DND-41 (cell line): ENCODE data around the gene KRTCAP3.

Experiments
- ATAC-seq: fragments of 200-7000 bp; cut with Tn5 transposase; 3 replicates; pipeline ENCODE4 v1.9.1; 2021; ENCODE audit warnings: low read depth; ENCODE audit not compliant: insufficient read depth
- DNase-seq: peaks from one replicate; pipeline ENCODE4 v3.0.0-alpha.2; 2020
- H2AFZ ChIP-seq: 2 replicates; pipeline ENCODE4 v1.6.0; 2012; ENCODE audit warnings: low read depth, low read length
- H3K27ac ChIP-seq: 2 replicates; pipeline ENCODE4 v1.5.1; 2012; ENCODE audit warnings: low read length, inconsistent platforms
- H3K27me3 ChIP-seq: fragments of 200-600 bp; sonication (generic); 2 replicates; pipeline ENCODE4 v1.6.0; 2012; ENCODE audit warnings: low read length, mild to moderate bottlenecking, inconsistent platforms; ENCODE audit not compliant: insufficient read depth, poor library complexity
- H3K36me3 ChIP-seq: 2 replicates; pipeline ENCODE4 v1.5.1; 2012; ENCODE audit warnings: low read length, inconsistent platforms; ENCODE audit not compliant: insufficient read depth
- H3K4me1 ChIP-seq: 2 replicates; pipeline ENCODE4 v1.5.1; 2012; ENCODE audit warnings: mild to moderate bottlenecking, low read length; ENCODE audit not compliant: insufficient read depth
- H3K4me2 ChIP-seq: 2 replicates; pipeline ENCODE4 v1.6.0; 2012; ENCODE audit warnings: mild to moderate bottlenecking, moderate library complexity, low read length, inconsistent platforms; ENCODE audit not compliant: insufficient read depth
- H3K4me3 ChIP-seq, 2 experiments: fragments of 200-600 bp in 1 of 2; shearing (Covaris generic) in 1 of 2; 2 replicates each; pipeline ENCODE4 v1.5.1; 2012 to 2016; ENCODE audit warnings: inconsistent platforms in 2 of 2, low read length in 2 of 2, mild to moderate bottlenecking in 2 of 2, low read depth in 1 of 2, moderate library complexity in 1 of 2
- H3K79me2 ChIP-seq: 2 replicates; pipeline ENCODE4 v1.6.0; 2012; ENCODE audit warnings: low read length, inconsistent platforms; ENCODE audit not compliant: insufficient read depth
- H3K9ac ChIP-seq: 2 replicates; pipeline ENCODE4 v1.6.0; 2012; ENCODE audit warnings: low read depth, mild to moderate bottlenecking, inconsistent platforms, low read length, moderate library complexity
- H3K9me3 ChIP-seq: 2 replicates; pipeline ENCODE4 v1.5.1; 2012; ENCODE audit warnings: low read length, moderate library complexity, mild to moderate bottlenecking, inconsistent platforms; ENCODE audit not compliant: insufficient read depth, severe bottlenecking
- H4K20me1 ChIP-seq: 2 replicates; pipeline ENCODE4 v1.6.0; 2012; ENCODE audit warnings: low read length; ENCODE audit not compliant: insufficient read depth
- CTCF ChIP-seq: IDR thresholded peaks from 2 replicates; pipeline ENCODE4 v1.5.1; 2012; ENCODE audit warnings: borderline replicate concordance, low read length, moderate library complexity, mild to moderate bottlenecking; ENCODE audit not compliant: poor library complexity, severe bottlenecking; ENCODE audit errors: extremely low read depth
- EZH2 ChIP-seq: IDR thresholded peaks from 3 replicates; pipeline ENCODE4 v1.6.1; 2012; ENCODE audit warnings: borderline replicate concordance, low read depth, mild to moderate bottlenecking, moderate library complexity, low read length, inconsistent platforms; ENCODE audit not compliant: severe bottlenecking

KRTCAP3 gene

GRCh38 chr2:27431395-27431794 is 10.8 kb upstream of the KRTCAP3 start:
- TF ChIP-seq CTCF: no peak
- TF ChIP-seq EZH2: no peak
- no peak for DNase-seq
- Histone ChIP-seq H3K27ac (no peak overlapping the region), H3K9ac (no peak overlapping the region), H3K9me3 (no peaks in the 10 kb centered on the region), H3K36me3 (peaks cover 38% of the 10 kb centered on the region), H3K4me2 (0 out of 2 replicates have a peak overlapping the region, but pooled peaks have one; percentile 0), H2AFZ (no peak overlapping the region), H3K4me1 (peaks cover 31% of the 10 kb centered on the region), H4K20me1 (peaks cover 47% of the 10 kb centered on the region), H3K27me3 (no peaks in the 10 kb centered on the region), H3K4me3 (no peak overlapping the region), H3K79me2 (peaks cover 48% of the 10 kb centered on the region)
- no peak for ATAC-seq

- ATAC-seq (no peak), DNase-seq (no peak)
- no peak overlapping the region for H3K9ac ChIP-seq
These were observed 6.6 kb upstream of the KRTCAP3 start for GRCh38 chr2:27435628-27436027.

GRCh38 chr2:27441226-27441926 is 805 bp upstream of the KRTCAP3 start:
- H3K4me3 ChIP-seq: no peak overlapping the region
- no peak overlapping the region for H3K27ac ChIP-seq
- no peaks in the 10 kb centered on the region for H3K27me3 ChIP-seq
- no peaks in the 10 kb centered on the region for H4K20me1 ChIP-seq
- no peaks in the 10 kb centered on the region for H3K9me3 ChIP-seq
- no peaks in the 10 kb centered on the region for H3K4me1 ChIP-seq
- peaks cover 58% of the 10 kb centered on the region for H3K36me3 ChIP-seq
- H3K4me2 ChIP-seq: no peak overlapping the region
- no peaks in the 10 kb centered on the region for H3K79me2 ChIP-seq
- TF ChIP-seq CTCF: no peak
- no peak for TF ChIP-seq EZH2
- ATAC-seq (no peak), DNase-seq (no peak)
- no peak overlapping the region for H2AFZ ChIP-seq
- no peak overlapping the region for H3K9ac ChIP-seq

More at GRCh38 chr2:27435628-27436027, 6.6 kb upstream of the KRTCAP3 start:
- peaks cover 8% of the 10 kb centered on the region for H3K4me1 ChIP-seq
- H3K36me3 ChIP-seq: peaks cover 76% of the 10 kb centered on the region
- peaks cover 33% of the 10 kb centered on the region for H4K20me1 ChIP-seq
- H3K27ac ChIP-seq: no peak overlapping the region
- H3K27me3 ChIP-seq: no peaks in the 10 kb centered on the region
- H3K4me2 ChIP-seq: no peak overlapping the region
- TF ChIP-seq EZH2 (no peak), CTCF (no peak)
- H3K4me3 ChIP-seq: no peak overlapping the region
- no peaks in the 10 kb centered on the region for H3K9me3 ChIP-seq
- H2AFZ ChIP-seq: no peak overlapping the region
- peaks cover 28% of the 10 kb centered on the region for H3K79me2 ChIP-seq
